Thyroid gland (tissue), 4 donors: ENCODE data around the gene NDUFB4.

ENCODE experiments used
- POLR2A ChIP-seq, 2 donors: fragments of 450-650 bp; IDR thresholded peaks; one replicate each; pipeline ENCODE4 v1.6.1; 2017; ENCODE audit warnings: antibody characterized with exemption in 2 of 2, mild to moderate bottlenecking in 2 of 2, moderate library complexity in 1 of 2
- TF ChIP-seq, protein P1 (sequence below), 6 experiments: fragments of 200-600 bp in 3 of 6; fragments of 450-650 bp in 3 of 6; sonication (generic) in 3 of 6; IDR thresholded peaks; one replicate each; pipeline ENCODE4 v1.5.1; 2016 to 2019; ENCODE audit warnings: antibody characterized with exemption in 6 of 6, mild to moderate bottlenecking in 2 of 6, inconsistent platforms in 1 of 6, moderate library complexity in 1 of 6

DNA sequence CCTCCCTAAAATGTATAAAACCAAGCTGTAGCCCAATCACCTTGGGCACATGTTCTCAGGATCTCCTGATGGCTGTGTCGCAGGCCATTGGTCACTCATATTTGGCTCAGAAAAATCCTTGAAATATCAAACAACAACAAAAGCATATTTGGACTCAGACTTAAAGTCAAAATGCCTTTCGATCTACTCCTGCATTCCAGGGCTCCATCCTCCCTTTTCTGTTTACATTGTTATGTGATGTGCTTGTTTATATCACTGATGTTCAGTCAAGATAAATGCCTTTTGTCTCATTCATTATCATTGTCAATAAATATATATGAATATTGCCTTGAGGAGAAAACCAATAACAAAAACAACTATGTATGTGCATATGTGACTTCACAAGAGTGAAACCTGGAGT, 54.2 kb downstream of the NDUFB4 start:
- TF ChIP-seq, protein P1, sequence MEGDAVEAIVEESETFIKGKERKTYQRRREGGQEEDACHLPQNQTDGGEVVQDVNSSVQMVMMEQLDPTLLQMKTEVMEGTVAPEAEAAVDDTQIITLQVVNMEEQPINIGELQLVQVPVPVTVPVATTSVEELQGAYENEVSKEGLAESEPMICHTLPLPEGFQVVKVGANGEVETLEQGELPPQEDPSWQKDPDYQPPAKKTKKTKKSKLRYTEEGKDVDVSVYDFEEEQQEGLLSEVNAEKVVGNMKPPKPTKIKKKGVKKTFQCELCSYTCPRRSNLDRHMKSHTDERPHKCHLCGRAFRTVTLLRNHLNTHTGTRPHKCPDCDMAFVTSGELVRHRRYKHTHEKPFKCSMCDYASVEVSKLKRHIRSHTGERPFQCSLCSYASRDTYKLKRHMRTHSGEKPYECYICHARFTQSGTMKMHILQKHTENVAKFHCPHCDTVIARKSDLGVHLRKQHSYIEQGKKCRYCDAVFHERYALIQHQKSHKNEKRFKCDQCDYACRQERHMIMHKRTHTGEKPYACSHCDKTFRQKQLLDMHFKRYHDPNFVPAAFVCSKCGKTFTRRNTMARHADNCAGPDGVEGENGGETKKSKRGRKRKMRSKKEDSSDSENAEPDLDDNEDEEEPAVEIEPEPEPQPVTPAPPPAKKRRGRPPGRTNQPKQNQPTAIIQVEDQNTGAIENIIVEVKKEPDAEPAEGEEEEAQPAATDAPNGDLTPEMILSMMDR (IDR thresholded peaks at IDR 0.05) = no peak
- no peak for TF ChIP-seq POLR2A (IDR thresholded peaks at IDR 0.05)
